GM12875 (cell line): ENCODE data around the gene NR2C1.
A peak's percentile ranks its signal among the peaks of the same experiment; 100 is the strongest.

ENCODE experiments used
- H3K4me3 ChIP-seq: one replicate; pipeline ENCODE4 v1.5.1; 2011; ENCODE audit warnings: low read depth, low read length, control low read depth
- CTCF ChIP-seq: IDR thresholded peaks from 2 replicates; pipeline ENCODE4 v1.5.1; 2011; ENCODE audit warnings: low read depth, mild to moderate bottlenecking, control low read depth, inconsistent platforms, low read length, moderate library complexity, borderline replicate concordance; ENCODE audit not compliant: insufficient read depth

NR2C1 gene

GRCh38 chr12:95085612-95086011, 12.2 kb upstream of the NR2C1 start:
- TF ChIP-seq CTCF: no peak
- H3K4me3 ChIP-seq: no peak overlapping the region

- TF ChIP-seq CTCF: no peak
- H3K4me3 ChIP-seq: no peak overlapping the region
These were observed 10.5 kb upstream of the NR2C1 start for GRCh38 chr12:95083938-95084337.

- H3K4me3 ChIP-seq: no peak overlapping the region
- no peak for TF ChIP-seq CTCF
These were observed 10.1 kb upstream of the NR2C1 start for GRCh38 chr12:95083471-95083870.

GRCh38 chr12:95077341-95077740, 3.9 kb upstream of the NR2C1 start:
- TF ChIP-seq CTCF: no peak

GRCh38 chr12:95074766-95075165, 1.3 kb upstream of the NR2C1 start:
- TF ChIP-seq CTCF: no peak
- H3K4me3 ChIP-seq: no peak overlapping the region

More at GRCh38 chr12:95077341-95077740, 3.9 kb upstream of the NR2C1 start:
- no peak overlapping the region for H3K4me3 ChIP-seq

GRCh38 chr12:95073698-95074520, 491 bp upstream of the NR2C1 start:
- TF ChIP-seq CTCF: peak; percentile 88
- H3K4me3 ChIP-seq: peak overlapping the region; percentile 78

- no peak overlapping the region for H3K4me3 ChIP-seq
- no peak for TF ChIP-seq CTCF
These were observed 3.0 kb downstream of the NR2C1 start for GRCh38 chr12:95070378-95070777.
